Natural killer cell (primary cell): ENCODE data around the gene TBC1D17. TPM values are rescaled to one million over a fixed set of nuclear protein-coding genes. Genes with fewer than 3 reads are reported as not detected.

Experiments
- ATAC-seq, 3 donors: fragments of 150-1000 bp in 2 of 3; fragments of 200-7000 bp in 1 of 3; cut with Tn5 transposase; 1 replicate in 1 of 3; 2 replicates in 2 of 3; pipeline ENCODE4 v1.10.0; 2021; ENCODE audit warnings: mild to moderate bottlenecking in 2 of 3, moderate library complexity in 2 of 3
- DNase-seq, 2 donors: peaks; one replicate each; pipeline versions ENCODE4 v3.0.0 to v3.0.0-alpha.2; 2013 to 2021; ENCODE audit warnings: mixed read lengths in 1 of 2
- H3K27ac ChIP-seq: one replicate; pipeline ENCODE4 v1.5.1; 2013; ENCODE audit warnings: mild to moderate bottlenecking, low read length
- H3K27me3 ChIP-seq: one replicate; pipeline ENCODE4 v1.6.1; 2013; ENCODE audit warnings: low read length; ENCODE audit not compliant: control insufficient read depth, insufficient read depth
- H3K36me3 ChIP-seq: one replicate; pipeline ENCODE4 v1.6.1; 2013; ENCODE audit warnings: low read length; ENCODE audit not compliant: control insufficient read depth, insufficient read depth
- H3K4me1 ChIP-seq: one replicate; pipeline ENCODE4 v1.6.1; 2013; ENCODE audit warnings: low read length; ENCODE audit not compliant: control insufficient read depth, insufficient read depth
- H3K4me3 ChIP-seq: one replicate; pipeline ENCODE4 v1.5.1; 2013; ENCODE audit warnings: low read length
- H3K9me3 ChIP-seq: one replicate; pipeline ENCODE4 v1.6.1; 2013; ENCODE audit warnings: low read length; ENCODE audit not compliant: control insufficient read depth, insufficient read depth
- H3K27ac Mint-ChIP-seq, 2 donors: one replicate each; pipeline ENCODE4 v1.8.0; 2022; ENCODE audit warnings: mild to moderate bottlenecking in 2 of 2, mixed read lengths in 2 of 2, moderate library complexity in 1 of 2
- H3K27me3 Mint-ChIP-seq, 2 donors: one replicate each; pipeline ENCODE4 v1.8.0; 2022; ENCODE audit warnings: low read depth in 2 of 2, mixed read lengths in 2 of 2
- H3K36me3 Mint-ChIP-seq: one replicate; pipeline ENCODE4 v1.8.0; 2022; ENCODE audit warnings: mixed read lengths
- H3K4me1 Mint-ChIP-seq, 2 donors: one replicate each; pipeline ENCODE4 v1.8.0; 2022; ENCODE audit warnings: mixed read lengths in 2 of 2
- H3K4me3 Mint-ChIP-seq: one replicate; pipeline ENCODE4 v1.8.0; 2022; ENCODE audit warnings: mild to moderate bottlenecking, moderate library complexity, mixed read lengths
- H3K9me3 Mint-ChIP-seq, 2 donors: one replicate each; pipeline ENCODE4 v1.8.0; 2022; ENCODE audit warnings: mixed read lengths in 2 of 2
- CTCF ChIP-seq: fragments of 200-600 bp; IDR thresholded peaks from one replicate; pipeline ENCODE4 v1.8.0; 2022; ENCODE audit warnings: antibody characterized with exemption
- WGBS: methylation state at CpG from one replicate; pipeline ENCODE4 v1.1.7; 2013; ENCODE audit warnings: missing lambda C conversion rate; ENCODE audit not compliant: insufficient coverage; 5-methylcytosine and 5-hydroxymethylcytosine counted together
- intact Hi-C: fragments of 100-400 bp; cut with micrococcal nuclease; formaldehyde crosslinking; loops from one replicate; pipeline ENCODE4 v1.14.2; 2022
- total RNA-seq, 4 donors: library from RNA; stranded (reverse); fragments of 120-200 nt in 1 of 4; gene quantifications; one replicate each; pipeline versions ENCODE4 v1.2.3 to v1.2.4, GENCODE V29; 2013 to 2022

TBC1D17 gene
- total RNA-seq, 3 donors from 2014 or later (not counting 1 experiment from before 2014, with no cell fraction given) = 45.8 to 59.7 (median 54.4) TPM

DNA sequence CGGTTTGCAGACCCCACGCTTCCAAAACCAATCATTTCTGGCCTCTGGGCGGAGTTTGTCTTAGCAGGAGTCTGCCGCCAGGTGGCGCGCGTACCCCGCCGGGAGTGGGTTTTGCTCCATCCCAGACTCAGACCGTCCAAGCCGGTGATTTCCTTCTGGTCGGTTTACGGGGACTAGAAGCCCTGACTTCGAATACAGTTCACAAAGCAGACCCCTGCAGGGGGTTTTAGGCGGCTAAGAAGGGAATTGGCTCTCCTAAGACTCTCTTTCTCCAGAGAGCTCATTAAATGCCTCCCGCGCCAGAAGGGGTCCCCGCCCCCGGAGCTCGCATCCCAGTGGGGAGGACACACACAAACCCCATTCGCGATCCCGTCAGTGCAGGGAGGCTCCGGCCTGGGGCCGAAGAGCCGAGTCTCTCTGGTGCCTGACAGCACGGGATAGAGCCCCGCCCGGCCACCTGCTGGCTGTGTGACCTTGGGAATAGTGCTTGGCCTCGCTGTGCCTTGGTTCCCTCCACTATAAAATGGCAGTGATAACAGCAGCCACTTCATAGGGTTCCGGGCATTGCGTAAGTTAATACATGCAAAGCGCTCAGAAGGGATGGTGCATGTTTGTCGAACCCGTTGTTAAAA, 60.4 kb downstream of the TBC1D17 start:
- no peak overlapping the region for H3K27ac Mint-ChIP-seq
- H3K4me3 ChIP-seq = no peak overlapping the region

More for the DNA sequence above, 60.4 kb downstream of the TBC1D17 start:
- Histone ChIP-seq H3K36me3 (no peaks in the 10 kb centered on the region), H3K27me3 (no peaks in the 10 kb centered on the region), H3K4me1 (peaks cover 19% of the 10 kb centered on the region), H3K9me3 (no peaks in the 10 kb centered on the region), H3K27ac (no peak overlapping the region)
- peaks cover 19 to 22% of the 10 kb centered on the region in 2 donors for H3K4me1 Mint-ChIP-seq
- TF ChIP-seq CTCF = peak; percentile 98
- ATAC-seq (peak; percentile 76 to 81 (median 80)), DNase-seq (peak; percentile 81 to 86)
- peaks cover 6% of the 10 kb centered on the region in 2 donors for H3K27me3 Mint-ChIP-seq
- intact Hi-C loops = loop anchor here (1.0 to 10.0 kb wide), 2 partner anchors 45 to 147 kb away; no protein-coding TSS in a partner anchor
- WGBS = 27% methylated on average over 35 of the region's 35 CpGs
- H3K9me3 Mint-ChIP-seq = no peaks in the 10 kb centered on the region
- H3K4me3 Mint-ChIP-seq = no peak overlapping the region
- H3K36me3 Mint-ChIP-seq = no peaks in the 10 kb centered on the region

Other genes with a start within 250 kb of the TBC1D17 start
- gene RRAS, start 237.6 kb upstream of the TBC1D17 start, total RNA-seq = 1 to 10 TPM; 2.0 to 7.7 (median 5.9) TPM
- 10 to 100 TPM; 38.9 to 46.2 (median 44.9) TPM for gene SCAF1, start 235.5 kb upstream of the TBC1D17 start, total RNA-seq
- gene IRF3, start 211.8 kb upstream of the TBC1D17 start, total RNA-seq = 100 to 1,000 TPM; 176 to 184 (median 179) TPM
- gene BCL2L12, start 211.8 kb upstream of the TBC1D17 start, total RNA-seq = 10 to 100 TPM; 15.6 to 34.6 (median 22.3) TPM
- 10 to 100 TPM; 77.0 to 92.5 (median 78.2) TPM for gene PRMT1, start 200.4 kb upstream of the TBC1D17 start, total RNA-seq
- gene ADM5, start 188.1 kb upstream of the TBC1D17 start, total RNA-seq = 1 to 10 TPM; 2.3 to 2.9 (median 2.4) TPM
- gene CPT1C, start 186.6 kb upstream of the TBC1D17 start, total RNA-seq = under 1 TPM; 0.34 to 0.78 (median 0.73) TPM
- gene TSKS, start 114.4 kb upstream of the TBC1D17 start, total RNA-seq = 1 to 10 TPM in 2 of 3 donors, under 1 TPM in 1; 0.35 to 2.4 (median 1.7) TPM
- gene AP2A1, start 110.7 kb upstream of the TBC1D17 start, total RNA-seq = 100 to 1,000 TPM; 137 to 163 (median 161) TPM
- gene FUZ, start 64.4 kb upstream of the TBC1D17 start, total RNA-seq = 10 to 100 TPM; 17.7 to 33.1 (median 20.6) TPM
- gene MED25, start 59.4 kb upstream of the TBC1D17 start, total RNA-seq = 100 to 1,000 TPM in 1 of 3 donors, 10 to 100 TPM in 2; 64.2 to 132 (median 69.5) TPM
- gene PTOV1, start 26.5 kb upstream of the TBC1D17 start, total RNA-seq = 100 to 1,000 TPM; 116 to 132 (median 128) TPM
- gene PNKP, start 10.1 kb upstream of the TBC1D17 start, total RNA-seq = 100 to 1,000 TPM; 228 to 253 (median 243) TPM
- gene AKT1S1, start 347 bp upstream of the TBC1D17 start, total RNA-seq = 10 to 100 TPM; 12.8 to 17.8 (median 16.1) TPM
- 1 to 10 TPM; 3.0 to 3.8 (median 3.4) TPM for gene IL4I1, start 19.2 kb downstream of the TBC1D17 start, total RNA-seq
- 10 to 100 TPM; 11.7 to 15.4 (median 14.2) TPM for gene ATF5, start 51.5 kb downstream of the TBC1D17 start, total RNA-seq
- gene NUP62, start 51.8 kb downstream of the TBC1D17 start, total RNA-seq = 10 to 100 TPM; 34.2 to 57.4 (median 40.9) TPM
- under 1 TPM in 2 of 3 donors, not detected in 1; 0.40 to 0.75 TPM for gene SIGLEC11, start 83.5 kb downstream of the TBC1D17 start, total RNA-seq
- gene VRK3, start 147.7 kb downstream of the TBC1D17 start, total RNA-seq = 100 to 1,000 TPM in 1 of 3 donors, 10 to 100 TPM in 2; 82.7 to 105 (median 93.7) TPM
- gene ZNF473, start 148.3 kb downstream of the TBC1D17 start, total RNA-seq = 10 to 100 TPM in 2 of 3 donors, 1 to 10 TPM in 1; 7.9 to 16.2 (median 12.9) TPM